ENCODE measurements around the gene ADM. TPM values are rescaled to one million over a fixed set of nuclear protein-coding genes. Genes with fewer than 3 reads are reported as not detected.

ADM gene
- total RNA-seq, 2 donors from 2014 or later, result 33.0 to 42.4 TPM

DNA sequence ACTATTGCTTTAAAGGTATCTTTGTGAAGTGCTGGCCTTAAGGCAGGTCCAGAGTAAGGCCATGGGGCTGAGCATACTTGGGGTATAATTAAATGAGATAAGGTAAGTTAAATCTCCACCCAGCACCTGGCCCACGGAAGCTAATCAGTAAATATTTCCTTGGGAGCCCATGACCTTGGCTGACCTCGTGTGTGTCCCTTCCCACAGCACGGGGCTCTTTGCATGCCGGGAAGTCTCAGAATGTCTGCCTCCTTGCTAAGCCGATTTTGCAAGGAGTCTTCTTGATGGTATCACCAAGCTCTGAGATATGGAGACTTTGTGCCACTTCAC is 46.5 kb downstream of the ADM start:
- H3K4me3 ChIP-seq, result no peak overlapping the region
- H3K4me1 ChIP-seq, result no peaks in the 10 kb centered on the region
- no peak overlapping the region for H3K9ac ChIP-seq (ENCODE audit: low read depth in 2 of 2, low read length in 2 of 2)
- no peaks in the 10 kb centered on the region for H3K36me3 ChIP-seq
- H3K27me3 ChIP-seq, result no peaks in the 10 kb centered on the region
- no peak for DNase-seq
- intact Hi-C loops (cut with DNase I), result no loop called here
- TF ChIP-seq, protein P1, sequence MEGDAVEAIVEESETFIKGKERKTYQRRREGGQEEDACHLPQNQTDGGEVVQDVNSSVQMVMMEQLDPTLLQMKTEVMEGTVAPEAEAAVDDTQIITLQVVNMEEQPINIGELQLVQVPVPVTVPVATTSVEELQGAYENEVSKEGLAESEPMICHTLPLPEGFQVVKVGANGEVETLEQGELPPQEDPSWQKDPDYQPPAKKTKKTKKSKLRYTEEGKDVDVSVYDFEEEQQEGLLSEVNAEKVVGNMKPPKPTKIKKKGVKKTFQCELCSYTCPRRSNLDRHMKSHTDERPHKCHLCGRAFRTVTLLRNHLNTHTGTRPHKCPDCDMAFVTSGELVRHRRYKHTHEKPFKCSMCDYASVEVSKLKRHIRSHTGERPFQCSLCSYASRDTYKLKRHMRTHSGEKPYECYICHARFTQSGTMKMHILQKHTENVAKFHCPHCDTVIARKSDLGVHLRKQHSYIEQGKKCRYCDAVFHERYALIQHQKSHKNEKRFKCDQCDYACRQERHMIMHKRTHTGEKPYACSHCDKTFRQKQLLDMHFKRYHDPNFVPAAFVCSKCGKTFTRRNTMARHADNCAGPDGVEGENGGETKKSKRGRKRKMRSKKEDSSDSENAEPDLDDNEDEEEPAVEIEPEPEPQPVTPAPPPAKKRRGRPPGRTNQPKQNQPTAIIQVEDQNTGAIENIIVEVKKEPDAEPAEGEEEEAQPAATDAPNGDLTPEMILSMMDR (IDR thresholded peaks at IDR 0.05), result no peak
- no peaks in the 10 kb centered on the region for H3K9me3 ChIP-seq
- peak overlapping the region; percentile 56 for H3K27ac ChIP-seq

DNA sequence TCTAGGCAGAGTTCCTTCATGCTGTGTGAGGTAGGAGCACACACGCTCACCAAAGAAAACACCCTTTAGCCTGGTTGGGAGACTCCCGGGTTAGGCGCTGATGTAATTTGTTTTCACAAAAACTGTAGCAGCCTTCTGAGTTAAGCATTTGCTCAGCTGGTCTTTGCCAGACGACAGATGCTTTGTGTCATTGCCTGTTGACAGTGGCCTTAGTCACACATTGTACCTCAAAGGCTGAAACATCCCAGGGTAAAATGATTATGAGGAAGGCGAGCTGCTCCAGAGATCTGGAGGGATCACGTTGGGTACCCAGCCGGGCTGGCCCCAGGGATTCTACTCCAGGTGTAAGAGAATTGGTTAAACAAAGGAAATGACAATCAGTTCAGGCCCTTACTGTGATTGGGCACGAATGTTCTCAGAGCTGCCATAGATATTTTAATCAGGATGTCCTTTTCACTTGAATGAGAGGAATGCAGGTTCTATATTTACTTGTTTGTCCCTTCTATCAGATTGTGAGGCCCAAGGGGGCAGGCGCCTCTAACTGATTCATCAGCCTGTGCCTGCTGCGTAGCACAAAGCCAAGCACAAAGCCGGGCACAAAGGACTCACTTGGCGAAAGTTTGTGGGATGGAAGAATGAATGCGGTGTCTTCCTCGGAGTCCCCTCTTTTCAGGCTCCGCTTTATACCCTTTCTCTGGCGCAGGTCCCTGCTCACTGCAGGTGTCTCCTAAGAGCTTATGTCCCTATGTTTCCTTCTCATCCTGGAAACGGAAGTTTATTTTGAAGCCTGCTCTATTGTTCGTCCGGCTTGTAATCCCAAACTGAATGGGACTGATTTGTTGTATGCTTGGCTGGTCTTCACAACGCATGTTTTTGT is 47.1 kb downstream of the ADM start:
- peak; percentile 57 for DNase-seq
- intact Hi-C loops (cut with DNase I), result no loop called here
- H3K9ac ChIP-seq (ENCODE audit: low read depth in 2 of 2, low read length in 2 of 2), result peak overlapping the region in 1 of 2 donors; percentile 33

DNA sequence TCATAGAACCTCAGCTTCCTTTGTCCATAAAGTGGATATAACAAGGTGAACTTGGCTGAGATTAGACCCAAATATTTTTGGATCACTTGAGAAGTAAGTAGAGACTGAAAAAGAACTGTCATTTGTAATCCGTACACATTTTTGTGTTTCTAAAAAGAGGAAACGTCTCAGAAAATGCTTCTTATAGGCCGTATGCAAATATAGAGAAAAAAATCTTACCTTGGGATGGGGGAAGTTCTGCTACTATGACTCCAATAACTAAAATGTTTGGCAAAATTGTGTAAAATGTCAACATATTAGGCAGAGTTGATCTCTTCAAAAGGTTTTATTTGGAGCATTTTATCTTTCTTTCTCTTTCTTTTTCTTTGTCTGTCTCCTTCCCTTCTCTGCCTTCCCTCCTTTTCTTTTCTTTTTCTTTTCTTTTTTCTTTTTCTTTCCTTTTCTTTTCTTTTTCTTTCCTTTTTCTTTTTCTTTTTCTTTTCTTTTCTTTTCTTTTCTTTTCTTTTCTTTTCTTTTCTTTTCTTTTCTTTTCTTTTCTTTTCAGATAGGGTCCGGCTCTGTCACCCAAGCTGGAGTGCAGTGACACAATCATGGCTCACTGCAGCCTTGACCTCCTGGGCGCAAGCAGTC is 48.2 kb downstream of the ADM start:
- intact Hi-C loops (cut with DNase I), result no loop called here
- no peak overlapping the region for H3K27ac ChIP-seq

More for the DNA sequence above, 47.1 kb downstream of the ADM start:
- TF ChIP-seq, protein P1 (IDR thresholded peaks at IDR 0.05), result no peak
- Histone ChIP-seq H3K4me3 (no peak overlapping the region), H3K36me3 (no peaks in the 10 kb centered on the region), H3K9me3 (no peaks in the 10 kb centered on the region), H3K27me3 (no peaks in the 10 kb centered on the region), H3K4me1 (no peaks in the 10 kb centered on the region), H3K27ac (peak overlapping the region; percentile 56)

DNA sequence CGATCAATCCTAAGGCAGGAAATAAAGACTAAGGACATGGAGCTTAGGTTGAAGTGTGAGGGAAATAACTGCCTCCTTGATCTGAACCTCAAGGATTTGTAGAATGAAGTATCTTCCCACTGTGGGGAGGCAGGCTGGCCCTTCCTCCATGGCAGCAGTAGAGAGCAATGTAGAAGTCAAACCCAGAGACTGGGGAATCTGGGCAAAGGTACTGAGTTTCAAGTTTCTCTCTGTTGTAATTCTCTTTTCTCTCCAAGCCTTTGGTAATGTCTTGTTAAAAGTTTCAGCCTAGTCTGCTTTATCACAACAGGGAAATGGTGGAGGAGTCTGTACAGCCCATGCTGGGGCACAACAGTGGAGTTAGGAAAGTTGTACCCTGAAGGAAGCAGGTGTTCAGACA is 49.5 kb downstream of the ADM start:
- no peak overlapping the region for H3K4me3 ChIP-seq
- no peak overlapping the region for H3K9ac ChIP-seq (ENCODE audit: low read depth in 2 of 2, low read length in 2 of 2)
- H3K36me3 ChIP-seq, result no peaks in the 10 kb centered on the region
- TF ChIP-seq, protein P1 (IDR thresholded peaks at IDR 0.05), result no peak
- no peaks in the 10 kb centered on the region for H3K9me3 ChIP-seq
- no peak overlapping the region for H3K27ac ChIP-seq
- no peak for DNase-seq
- intact Hi-C loops (cut with DNase I), result no loop called here
- no peaks in the 10 kb centered on the region for H3K4me1 ChIP-seq
- no peaks in the 10 kb centered on the region for H3K27me3 ChIP-seq

More for the DNA sequence above, 48.2 kb downstream of the ADM start:
- Histone ChIP-seq H3K9me3 (no peaks in the 10 kb centered on the region), H3K4me1 (no peaks in the 10 kb centered on the region), H3K9ac (ENCODE audit: low read depth in 2 of 2, low read length in 2 of 2) (no peak overlapping the region), H3K27me3 (no peaks in the 10 kb centered on the region), H3K36me3 (no peaks in the 10 kb centered on the region), H3K4me3 (no peak overlapping the region)
- DNase-seq, result no peak
- TF ChIP-seq, protein P1 (IDR thresholded peaks at IDR 0.05), result no peak

DNA sequence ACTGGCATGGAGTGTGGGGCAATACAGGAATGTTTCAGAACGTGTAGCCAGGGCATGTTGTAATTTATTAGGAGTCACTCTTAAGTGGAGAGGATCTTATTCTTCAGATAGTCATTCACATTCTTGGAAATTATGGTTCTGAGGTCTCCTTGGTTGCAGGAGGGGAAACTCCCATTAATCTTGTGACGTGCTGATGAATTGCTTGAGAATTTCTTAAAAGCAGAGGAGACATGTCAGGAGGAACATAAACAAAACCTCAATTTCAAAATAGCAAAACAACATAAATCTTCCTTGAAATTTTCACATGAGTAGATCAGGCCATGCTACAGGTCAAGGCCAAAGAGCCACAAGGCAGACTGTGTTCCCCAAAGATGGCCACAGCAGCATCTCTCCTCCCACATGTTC is 50.4 kb downstream of the ADM start:
- TF ChIP-seq, protein P1 (IDR thresholded peaks at IDR 0.05), result no peak
- Histone ChIP-seq H3K27me3 (no peaks in the 10 kb centered on the region), H3K4me3 (no peak overlapping the region), H3K4me1 (no peaks in the 10 kb centered on the region), H3K27ac (no peak overlapping the region), H3K9me3 (no peaks in the 10 kb centered on the region), H3K9ac (ENCODE audit: low read depth in 2 of 2, low read length in 2 of 2) (no peak overlapping the region), H3K36me3 (no peaks in the 10 kb centered on the region)
- intact Hi-C loops (cut with DNase I), result no loop called here
- no peak for DNase-seq

Data from colonic mucosa (tissue), 4 donors.